Liver (tissue), 9 donors: ENCODE measurements around the gene NUP43. TPM values are rescaled to one million over a fixed set of nuclear protein-coding genes. Genes with fewer than 3 reads are reported as not detected.

Source experiments
- DNase-seq: peaks from one replicate; pipeline ENCODE4 v3.0.0-alpha.2; 2017; ENCODE audit warnings: low spot score
- H3K27ac ChIP-seq, 2 donors: one replicate each; pipeline ENCODE4 v1.7.0; 2013; ENCODE audit warnings: inconsistent platforms in 2 of 2, low read length in 2 of 2, control low read depth in 1 of 2, low read depth in 1 of 2, mild to moderate bottlenecking in 1 of 2
- H3K27me3 ChIP-seq, 4 donors: one replicate each; pipeline versions ENCODE4 v1.6.1 to v1.7.0; 2013; ENCODE audit warnings: low read length in 3 of 4, inconsistent platforms in 1 of 4, mild to moderate bottlenecking in 1 of 4, moderate library complexity in 1 of 4; ENCODE audit not compliant: control insufficient read depth in 4 of 4, insufficient read depth in 4 of 4
- H3K36me3 ChIP-seq, 4 donors: one replicate each; pipeline versions ENCODE4 v1.6.1 to v1.7.0; 2013; ENCODE audit warnings: low read length in 3 of 4, mild to moderate bottlenecking in 3 of 4, low read depth in 1 of 4, moderate library complexity in 1 of 4; ENCODE audit not compliant: control insufficient read depth in 4 of 4, insufficient read depth in 3 of 4
- H3K4me1 ChIP-seq, 4 donors: one replicate each; pipeline versions ENCODE4 v1.6.1 to v1.7.0; 2013; ENCODE audit warnings: low read length in 3 of 4, mild to moderate bottlenecking in 3 of 4, moderate library complexity in 1 of 4; ENCODE audit not compliant: control insufficient read depth in 4 of 4, insufficient read depth in 4 of 4
- H3K4me3 ChIP-seq, 3 donors: one replicate each; pipeline versions ENCODE4 v1.6.1 to v1.7.0; 2013; ENCODE audit warnings: low read length in 3 of 3, control low read depth in 1 of 3, low read depth in 1 of 3, mild to moderate bottlenecking in 1 of 3
- H3K9ac ChIP-seq, 2 donors: one replicate each; pipeline ENCODE4 v1.7.0; 2013; ENCODE audit warnings: low read length in 2 of 2, mild to moderate bottlenecking in 2 of 2, moderate library complexity in 2 of 2, control low read depth in 1 of 2, low read depth in 1 of 2
- H3K9me3 ChIP-seq, 4 donors: one replicate each; pipeline versions ENCODE4 v1.6.1 to v1.7.0; 2013; ENCODE audit warnings: low read length in 3 of 4; ENCODE audit not compliant: control insufficient read depth in 4 of 4
- ATF3 ChIP-seq: IDR thresholded peaks from 2 replicates; pipeline ENCODE4 v1.6.1; 2016; ENCODE audit warnings: antibody characterized with exemption
- CTCF ChIP-seq: fragments of 150-350 bp; IDR thresholded peaks from 2 replicates; pipeline ENCODE4 v1.5.1; 2017; ENCODE audit warnings: improper control_type of control experiment, low read depth, low read length; ENCODE audit not compliant: missing input control
- EGR1 ChIP-seq, 2 donors: IDR thresholded peaks; 2 replicates each; pipeline ENCODE4 v1.6.1; 2016 to 2018; ENCODE audit warnings: antibody characterized with exemption in 2 of 2, low read depth in 2 of 2
- FOXA1 ChIP-seq: IDR thresholded peaks from 2 replicates; pipeline ENCODE4 v1.6.1; 2016; ENCODE audit warnings: antibody characterized with exemption
- FOXA2 ChIP-seq: IDR thresholded peaks from 2 replicates; pipeline ENCODE4 v1.6.1; 2016; ENCODE audit warnings: antibody characterized with exemption
- HNF4G ChIP-seq: IDR thresholded peaks from 2 replicates; pipeline ENCODE4 v1.6.1; 2016; ENCODE audit warnings: antibody characterized with exemption
- JUND ChIP-seq, 2 donors: IDR thresholded peaks; 2 replicates each; pipeline ENCODE4 v1.6.1; 2016; ENCODE audit warnings: antibody characterized with exemption in 2 of 2
- NR2F2 ChIP-seq: IDR thresholded peaks from 2 replicates; pipeline ENCODE4 v1.6.1; 2016; ENCODE audit warnings: antibody characterized with exemption
- RAD21 ChIP-seq, 2 donors: IDR thresholded peaks; 2 replicates each; pipeline ENCODE4 v1.6.1; 2016; ENCODE audit warnings: antibody characterized with exemption in 2 of 2, mild to moderate bottlenecking in 2 of 2
- REST ChIP-seq: IDR thresholded peaks from 2 replicates; pipeline ENCODE4 v1.6.1; 2016; ENCODE audit warnings: antibody characterized with exemption, mild to moderate bottlenecking
- RXRA ChIP-seq, 2 donors: IDR thresholded peaks; 2 replicates each; pipeline ENCODE4 v1.6.1; 2017 to 2018; ENCODE audit warnings: antibody characterized with exemption in 2 of 2, mild to moderate bottlenecking in 1 of 2
- SP1 ChIP-seq: IDR thresholded peaks from 2 replicates; pipeline ENCODE4 v1.6.1; 2018; ENCODE audit warnings: antibody characterized with exemption, mild to moderate bottlenecking
- YY1 ChIP-seq: IDR thresholded peaks from 2 replicates; pipeline ENCODE4 v1.6.1; 2016; ENCODE audit warnings: antibody characterized with exemption, mild to moderate bottlenecking
- ZBTB33 ChIP-seq: IDR thresholded peaks from 2 replicates; pipeline ENCODE4 v1.6.1; 2016; ENCODE audit warnings: antibody characterized with exemption
- WGBS: extraction: QIAGEN DNeasy Blood & Tissue Kit; methylation state at CpG from one replicate; pipeline ENCODE4 v1.1.7; 2013; 5-methylcytosine and 5-hydroxymethylcytosine counted together
- polyA plus RNA-seq, 2 donors: library from polyadenylated mRNA; stranded (reverse) in 1 of 2; unstranded in 1 of 2; fragments of 200-250 nt in 1 of 2; fragments of >200 nt in 1 of 2; fragmentation: Nextera tagmentation in 1 of 2; extraction: Ambion mirVana in 1 of 2; gene quantifications; one replicate each; pipeline versions ENCODE4 v1.2.1 to v1.2.3, GENCODE V29; 2013 to 2015
- total RNA-seq, 2 donors: library from RNA; depleted of rRNA; stranded (reverse); fragments of >200 nt; gene quantifications; one replicate each; pipeline ENCODE4 v1.2.3, GENCODE V29; 2014
- donor health status: healthy.
- donor health status: healthy.
- donor health status: healthy.
- donor health status: healthy.
- donor health status: healthy.

Gene NUP43
- total and polyA plus RNA-seq, 4 donors, result 3.2 to 18.5 (median 10.4) TPM

- Histone ChIP-seq H3K4me3 (no peak overlapping the region), H3K27me3 (no peaks in the 10 kb centered on the region), H3K4me1 (no peaks in the 10 kb centered on the region), H3K36me3 (peaks cover 1 to 13% (median 11%) of the 10 kb centered on the region in 4 donors), H3K27ac (no peak overlapping the region), H3K9me3 (no peaks in the 10 kb centered on the region), H3K9ac (no peak overlapping the region)
- WGBS, result 95% methylated on average over 3 of the region's 3 CpGs
- TF ChIP-seq ATF3 (no peak), RXRA (IDR thresholded peaks at IDR 0.05) (no peak)
- no peak for DNase-seq
Measured at GRCh38 chr6:149783551-149783950, 37.2 kb upstream of the NUP43 start.

GRCh38 chr6:149782337-149782736 lies 36.0 kb upstream of the NUP43 start:
- no peaks in the 10 kb centered on the region for H3K27me3 ChIP-seq
- 96% methylated on average over 2 of the region's 2 CpGs for WGBS

More at GRCh38 chr6:149782337-149782736, 36.0 kb upstream of the NUP43 start:
- H3K9ac ChIP-seq, result no peak overlapping the region
- peaks cover 1 to 13% (median 12%) of the 10 kb centered on the region in 4 donors for H3K36me3 ChIP-seq
- TF ChIP-seq REST (no peak), FOXA2 (no peak), HNF4G (no peak), RAD21 (IDR thresholded peaks at IDR 0.05) (no peak), CTCF (no peak), ATF3 (no peak), YY1 (no peak), EGR1 (IDR thresholded peaks at IDR 0.05; ENCODE audit: low read depth in 2 of 2) (no peak), JUND (IDR thresholded peaks at IDR 0.05) (no peak), FOXA1 (no peak), SP1 (no peak), NR2F2 (no peak), ZBTB33 (no peak)
- no peaks in the 10 kb centered on the region for H3K9me3 ChIP-seq
- no peak overlapping the region for H3K27ac ChIP-seq
- no peak for DNase-seq
- no peak overlapping the region for H3K4me3 ChIP-seq
- H3K4me1 ChIP-seq, result no peaks in the 10 kb centered on the region
